MCF 10A (cell line): ENCODE results near the gene ANLN. TPM values are rescaled to one million over a fixed set of nuclear protein-coding genes. Genes with fewer than 3 reads are reported as not detected.

Experiments
- BruUV-seq: library from RNA; stranded (reverse); fragments of 400-500 nt; replicated peaks from 2 replicates; lab custom pipeline; 2021; lab: Mats Ljungman, UMichigan
- CTCF ChIA-PET: fragments of 300-600 bp; sonication (Branson Sonifier 250); formaldehyde crosslinking; extraction: SDS; loops from one replicate; lab custom pipeline; 2021; ENCODE audit warnings: antibody characterized with exemption, inconsistent platforms; lab: Yijun Ruan, JAX
- POLR2A ChIA-PET: fragments of 300-600, 350-650 bp; sonication (Branson Sonifier 250); formaldehyde crosslinking; extraction: SDS; loops from one replicate; lab custom pipeline; 2020; ENCODE audit warnings: antibody characterized with exemption, inconsistent platforms; lab: Yijun Ruan, JAX
- DNase-seq: peaks from one replicate; pipeline ENCODE4 v3.0.0-alpha.2; 2018; ENCODE audit not compliant: unreplicated experiment
- H3K27ac Mint-ChIP-seq: one replicate; pipeline ENCODE4 v1.8.0; 2022; ENCODE audit warnings: mild to moderate bottlenecking, low read depth, mixed read lengths; ENCODE audit not compliant: unreplicated experiment
- H3K27me3 Mint-ChIP-seq: one replicate; pipeline ENCODE4 v1.8.0; 2022; ENCODE audit warnings: mixed read lengths; ENCODE audit not compliant: insufficient read depth, unreplicated experiment
- H3K36me3 Mint-ChIP-seq: one replicate; pipeline ENCODE4 v1.8.0; 2022; ENCODE audit warnings: mild to moderate bottlenecking, moderate library complexity, mixed read lengths; ENCODE audit not compliant: insufficient read depth, unreplicated experiment
- H3K4me1 Mint-ChIP-seq: one replicate; pipeline ENCODE4 v1.8.0; 2022; ENCODE audit warnings: mixed read lengths; ENCODE audit not compliant: insufficient read depth, unreplicated experiment
- H3K4me3 Mint-ChIP-seq: one replicate; pipeline ENCODE4 v1.8.0; 2022; ENCODE audit warnings: mild to moderate bottlenecking, moderate library complexity, mixed read lengths; ENCODE audit not compliant: unreplicated experiment
- H3K9me3 Mint-ChIP-seq: one replicate; pipeline ENCODE4 v1.8.0; 2022; ENCODE audit warnings: mixed read lengths; ENCODE audit not compliant: unreplicated experiment
- CTCF ChIP-seq: fragments of 200-600 bp; IDR thresholded peaks from one replicate; pipeline ENCODE4 v1.8.0; 2022; ENCODE audit warnings: antibody characterized with exemption, mild to moderate bottlenecking; ENCODE audit not compliant: unreplicated experiment
- intact Hi-C: fragments of 100-400 bp; cut with micrococcal nuclease; formaldehyde crosslinking; loops from 2 replicates; pipeline ENCODE4 v1.14.1; 2022
- total RNA-seq: library from RNA; stranded (reverse); gene quantifications from 2 replicates; pipeline ENCODE4 v1.2.3, GENCODE V29; 2022

ANLN gene
- total RNA-seq, 1 experiment from 2014 or later: 104 TPM

GRCh38 chr7:36355490-36355889 is 34.2 kb upstream of the ANLN start:
- no peak for TF ChIP-seq CTCF
- no peaks in the 10 kb centered on the region for H3K27me3 Mint-ChIP-seq
- CTCF ChIA-PET: interaction anchor here (0.9 to 4.1 kb wide), 3 partner anchors 11 to 38 kb away, joined by 3 to 30 read pairs (median 9); a partner anchor contains a TSS
- H3K4me3 Mint-ChIP-seq: no peak overlapping the region
- no peaks in the 10 kb centered on the region for H3K9me3 Mint-ChIP-seq
- H3K36me3 Mint-ChIP-seq: peaks cover 6% of the 10 kb centered on the region
- intact Hi-C loops: no loop called here
- no peak for DNase-seq
- no peak overlapping the region for H3K27ac Mint-ChIP-seq
- H3K4me1 Mint-ChIP-seq: no peaks in the 10 kb centered on the region
- POLR2A ChIA-PET: interaction anchor here (0.9 kb wide), 1 partner anchor 12 kb away, joined by 3 read pairs; no protein-coding TSS in a partner anchor
- BruUV-seq: no TSS peak

- Mint-ChIP-seq H3K27me3 (no peaks in the 10 kb centered on the region), H3K4me1 (no peaks in the 10 kb centered on the region), H3K27ac (no peak overlapping the region), H3K9me3 (no peaks in the 10 kb centered on the region), H3K36me3 (peaks cover 10% of the 10 kb centered on the region), H3K4me3 (no peak overlapping the region)
- DNase-seq: no peak
- no peak for TF ChIP-seq CTCF
- ChIA-PET CTCF (interaction anchor here (0.6 to 4.1 kb wide), 5 partner anchors 10 to 456 kb away, joined by 3 to 30 read pairs (median 3); a partner anchor contains a TSS), POLR2A (interaction anchor here (1.6 to 1.7 kb wide), 3 partner anchors 9 to 33 kb away, joined by 3 to 4 read pairs (median 3); no protein-coding TSS in a partner anchor)
- BruUV-seq: no TSS peak
- intact Hi-C loops: no loop called here
Observed at GRCh38 chr7:36357054-36357453, 32.6 kb upstream of the ANLN start.

- intact Hi-C loops: no loop called here
- ChIA-PET POLR2A (interaction anchor here (1.0 to 1.6 kb wide), 2 partner anchors 10 to 31 kb away, joined by 3 to 5 read pairs; partner anchors contain the start of gene ANLN), CTCF (interaction anchor here (0.6 to 4.1 kb wide), 7 partner anchors 8 to 384 kb away, joined by 3 to 30 read pairs (median 3); a partner anchor contains a TSS)
- H3K36me3 Mint-ChIP-seq: peaks cover 10% of the 10 kb centered on the region
- no peak overlapping the region for H3K27ac Mint-ChIP-seq
- no peak overlapping the region for H3K4me3 Mint-ChIP-seq
- H3K4me1 Mint-ChIP-seq: no peaks in the 10 kb centered on the region
- no TSS peak for BruUV-seq
- H3K27me3 Mint-ChIP-seq: no peaks in the 10 kb centered on the region
- no peaks in the 10 kb centered on the region for H3K9me3 Mint-ChIP-seq
- DNase-seq: no peak
- no peak for TF ChIP-seq CTCF
Observed at GRCh38 chr7:36358589-36358988, 31.1 kb upstream of the ANLN start.

- H3K27ac Mint-ChIP-seq: no peak overlapping the region
- TF ChIP-seq CTCF: no peak
- no peaks in the 10 kb centered on the region for H3K4me1 Mint-ChIP-seq
- POLR2A ChIA-PET: interaction anchor here (0.7 kb wide), 1 partner anchor 17 kb away, joined by 4 read pairs; no protein-coding TSS in a partner anchor
- H3K27me3 Mint-ChIP-seq: no peaks in the 10 kb centered on the region
- no peak overlapping the region for H3K4me3 Mint-ChIP-seq
- H3K36me3 Mint-ChIP-seq: peaks cover 17% of the 10 kb centered on the region
- CTCF ChIA-PET: interaction anchor here (0.6 to 0.7 kb wide), 3 partner anchors 27 to 374 kb away, joined by 3 to 4 read pairs (median 3); no protein-coding TSS in a partner anchor
- no TSS peak for BruUV-seq
- no peak for DNase-seq
- H3K9me3 Mint-ChIP-seq: no peaks in the 10 kb centered on the region
- intact Hi-C loops: no loop called here
Observed at GRCh38 chr7:36360244-36360643, 29.4 kb upstream of the ANLN start.
